ENCODE data around the gene MAP4K4.
A peak's percentile ranks its signal among the peaks of the same experiment; 100 is the strongest.

MAP4K4 gene

GRCh38 chr2:101818531-101819451, 121.3 kb downstream of the MAP4K4 start:
- peak; percentile 21 for DNase-seq

- no peak for DNase-seq
These were observed 123.0 kb downstream of the MAP4K4 start for GRCh38 chr2:101820519-101820918.

GRCh38 chr2:101821059-101821805, 123.7 kb downstream of the MAP4K4 start:
- no peak for DNase-seq

GRCh38 chr2:101821828-101822458, 124.4 kb downstream of the MAP4K4 start:
- DNase-seq = no peak

GRCh38 chr2:101823347-101823791, 125.9 kb downstream of the MAP4K4 start:
- peak; percentile 79 for DNase-seq

- no peak for DNase-seq
These were observed 126.4 kb downstream of the MAP4K4 start for GRCh38 chr2:101823859-101824258.

GRCh38 chr2:101826716-101827115, 129.2 kb downstream of the MAP4K4 start:
- no peak for DNase-seq

GRCh38 chr2:101827246-101827645, 129.7 kb downstream of the MAP4K4 start:
- DNase-seq = no peak

GRCh38 chr2:101828257-101828656, 130.8 kb downstream of the MAP4K4 start:
- DNase-seq = peak; percentile 34

GRCh38 chr2:101828673-101829334, 131.3 kb downstream of the MAP4K4 start:
- DNase-seq = no peak

GRCh38 chr2:101829429-101829828, 131.9 kb downstream of the MAP4K4 start:
- no peak for DNase-seq

- no peak for DNase-seq
These were observed 132.6 kb downstream of the MAP4K4 start for GRCh38 chr2:101830146-101830545.

- peak; percentile 62 for DNase-seq
These were observed 133.0 kb downstream of the MAP4K4 start for GRCh38 chr2:101830555-101830954.

- peak; percentile 74 for DNase-seq
These were observed 133.9 kb downstream of the MAP4K4 start for GRCh38 chr2:101831351-101831865.

- no peak for DNase-seq
These were observed 134.6 kb downstream of the MAP4K4 start for GRCh38 chr2:101832114-101832513.

- no peak for DNase-seq
These were observed 136.5 kb downstream of the MAP4K4 start for GRCh38 chr2:101833890-101834523.

- no peak for DNase-seq
These were observed 139.8 kb downstream of the MAP4K4 start for GRCh38 chr2:101837354-101837753.

GRCh38 chr2:101841679-101842327, 144.3 kb downstream of the MAP4K4 start:
- DNase-seq = no peak

GRCh38 chr2:101842471-101842870, 145.0 kb downstream of the MAP4K4 start:
- no peak for DNase-seq

GRCh38 chr2:101843048-101843447, 145.5 kb downstream of the MAP4K4 start:
- DNase-seq = no peak

GRCh38 chr2:101843471-101843870, 146.0 kb downstream of the MAP4K4 start:
- DNase-seq = no peak
